Peyer's patch (tissue), 4 donors: ENCODE data around the gene RAD51B.

Experiments
- POLR2A ChIP-seq, 2 donors: fragments of 450-650 bp; IDR thresholded peaks; one replicate each; pipeline ENCODE4 v1.5.1; 2017; ENCODE audit warnings: antibody characterized with exemption in 2 of 2, mild to moderate bottlenecking in 2 of 2, moderate library complexity in 2 of 2
- TF ChIP-seq, protein P1 (sequence below), 6 experiments: fragments of 450-650 bp in 4 of 6; fragments of 200-600 bp in 2 of 6; sonication (generic) in 1 of 6; IDR thresholded peaks; one replicate each; pipeline ENCODE4 v1.5.1; 2017 to 2019; ENCODE audit warnings: antibody characterized with exemption in 6 of 6, mild to moderate bottlenecking in 3 of 6, moderate library complexity in 1 of 6

DNA sequence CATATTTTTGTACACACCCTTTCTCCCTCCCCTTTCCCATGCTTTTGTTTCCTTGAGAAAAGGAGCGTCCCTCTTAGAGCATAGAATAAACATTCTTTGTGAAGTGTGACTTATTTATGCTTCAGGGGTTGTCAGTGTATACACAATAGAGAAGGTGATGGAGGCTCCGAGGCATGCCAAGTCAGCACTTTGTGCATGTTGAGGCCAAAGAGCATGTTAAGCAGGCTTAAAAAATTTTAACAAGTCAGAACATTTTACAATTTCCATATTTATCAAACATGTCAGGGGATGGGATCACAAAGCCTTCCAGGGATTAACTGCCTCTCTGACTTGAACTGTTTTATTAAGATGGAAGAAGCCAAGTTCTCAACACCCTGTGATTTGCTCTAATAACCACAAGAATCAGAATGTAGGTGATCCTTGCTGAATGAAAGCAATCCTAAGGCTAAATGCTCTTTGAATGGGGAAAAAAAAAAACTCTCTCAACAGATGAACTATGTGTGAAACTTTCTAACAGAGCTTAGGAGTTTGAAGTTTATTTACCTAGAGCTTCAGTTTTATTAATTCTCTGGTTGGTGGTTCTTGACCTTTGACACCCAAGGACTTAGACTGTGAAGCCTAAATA is 223.1 kb downstream of the RAD51B start:
- TF ChIP-seq, protein P1, sequence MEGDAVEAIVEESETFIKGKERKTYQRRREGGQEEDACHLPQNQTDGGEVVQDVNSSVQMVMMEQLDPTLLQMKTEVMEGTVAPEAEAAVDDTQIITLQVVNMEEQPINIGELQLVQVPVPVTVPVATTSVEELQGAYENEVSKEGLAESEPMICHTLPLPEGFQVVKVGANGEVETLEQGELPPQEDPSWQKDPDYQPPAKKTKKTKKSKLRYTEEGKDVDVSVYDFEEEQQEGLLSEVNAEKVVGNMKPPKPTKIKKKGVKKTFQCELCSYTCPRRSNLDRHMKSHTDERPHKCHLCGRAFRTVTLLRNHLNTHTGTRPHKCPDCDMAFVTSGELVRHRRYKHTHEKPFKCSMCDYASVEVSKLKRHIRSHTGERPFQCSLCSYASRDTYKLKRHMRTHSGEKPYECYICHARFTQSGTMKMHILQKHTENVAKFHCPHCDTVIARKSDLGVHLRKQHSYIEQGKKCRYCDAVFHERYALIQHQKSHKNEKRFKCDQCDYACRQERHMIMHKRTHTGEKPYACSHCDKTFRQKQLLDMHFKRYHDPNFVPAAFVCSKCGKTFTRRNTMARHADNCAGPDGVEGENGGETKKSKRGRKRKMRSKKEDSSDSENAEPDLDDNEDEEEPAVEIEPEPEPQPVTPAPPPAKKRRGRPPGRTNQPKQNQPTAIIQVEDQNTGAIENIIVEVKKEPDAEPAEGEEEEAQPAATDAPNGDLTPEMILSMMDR (IDR thresholded peaks at IDR 0.05): no peak
- TF ChIP-seq POLR2A (IDR thresholded peaks at IDR 0.05): no peak
